ENCODE results near the gene RCCD1.
"Not testable (repeated sequence)": the region's sequence is repeated elsewhere in the genome, so short reads cannot be mapped to it uniquely, and the experiment has no call there.

DNA sequence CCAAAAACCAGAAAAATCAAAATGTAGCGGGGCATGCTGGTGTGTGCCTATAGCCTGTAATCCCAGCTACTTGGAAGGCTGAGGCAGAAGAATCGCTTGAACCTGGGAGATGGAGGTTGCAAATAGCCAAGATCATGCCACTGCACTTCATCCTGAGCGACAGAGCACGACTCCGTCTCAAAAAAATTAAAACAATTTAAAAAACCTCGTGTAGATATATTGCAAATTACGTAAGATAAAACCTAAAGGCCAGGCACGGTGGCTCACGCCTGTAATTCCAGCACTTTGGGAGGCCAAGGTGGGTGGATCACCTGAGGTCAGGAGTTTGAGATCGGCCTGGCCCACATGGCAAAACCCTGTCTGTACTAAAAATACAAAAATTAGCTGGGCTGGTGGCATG, 27.9 kb upstream of the RCCD1 start:
- TF ChIP-seq, protein P1, sequence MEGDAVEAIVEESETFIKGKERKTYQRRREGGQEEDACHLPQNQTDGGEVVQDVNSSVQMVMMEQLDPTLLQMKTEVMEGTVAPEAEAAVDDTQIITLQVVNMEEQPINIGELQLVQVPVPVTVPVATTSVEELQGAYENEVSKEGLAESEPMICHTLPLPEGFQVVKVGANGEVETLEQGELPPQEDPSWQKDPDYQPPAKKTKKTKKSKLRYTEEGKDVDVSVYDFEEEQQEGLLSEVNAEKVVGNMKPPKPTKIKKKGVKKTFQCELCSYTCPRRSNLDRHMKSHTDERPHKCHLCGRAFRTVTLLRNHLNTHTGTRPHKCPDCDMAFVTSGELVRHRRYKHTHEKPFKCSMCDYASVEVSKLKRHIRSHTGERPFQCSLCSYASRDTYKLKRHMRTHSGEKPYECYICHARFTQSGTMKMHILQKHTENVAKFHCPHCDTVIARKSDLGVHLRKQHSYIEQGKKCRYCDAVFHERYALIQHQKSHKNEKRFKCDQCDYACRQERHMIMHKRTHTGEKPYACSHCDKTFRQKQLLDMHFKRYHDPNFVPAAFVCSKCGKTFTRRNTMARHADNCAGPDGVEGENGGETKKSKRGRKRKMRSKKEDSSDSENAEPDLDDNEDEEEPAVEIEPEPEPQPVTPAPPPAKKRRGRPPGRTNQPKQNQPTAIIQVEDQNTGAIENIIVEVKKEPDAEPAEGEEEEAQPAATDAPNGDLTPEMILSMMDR (IDR thresholded peaks at IDR 0.05), result not testable (repeated sequence)
- not testable (repeated sequence) for TF ChIP-seq POLR2A, POLR2AphosphoS5 (IDR thresholded peaks at IDR 0.05)

Data from breast epithelium (tissue), 3 donors.